Measurements from ENCODE around the gene ACHE.
"Not testable (repeated sequence)": the region's sequence is repeated elsewhere in the genome, so short reads cannot be mapped to it uniquely, and the experiment has no call there.

GRCh38 chr7:100923616-100924015, 27.9 kb upstream of the ACHE start:
- TF ChIP-seq, protein P1, sequence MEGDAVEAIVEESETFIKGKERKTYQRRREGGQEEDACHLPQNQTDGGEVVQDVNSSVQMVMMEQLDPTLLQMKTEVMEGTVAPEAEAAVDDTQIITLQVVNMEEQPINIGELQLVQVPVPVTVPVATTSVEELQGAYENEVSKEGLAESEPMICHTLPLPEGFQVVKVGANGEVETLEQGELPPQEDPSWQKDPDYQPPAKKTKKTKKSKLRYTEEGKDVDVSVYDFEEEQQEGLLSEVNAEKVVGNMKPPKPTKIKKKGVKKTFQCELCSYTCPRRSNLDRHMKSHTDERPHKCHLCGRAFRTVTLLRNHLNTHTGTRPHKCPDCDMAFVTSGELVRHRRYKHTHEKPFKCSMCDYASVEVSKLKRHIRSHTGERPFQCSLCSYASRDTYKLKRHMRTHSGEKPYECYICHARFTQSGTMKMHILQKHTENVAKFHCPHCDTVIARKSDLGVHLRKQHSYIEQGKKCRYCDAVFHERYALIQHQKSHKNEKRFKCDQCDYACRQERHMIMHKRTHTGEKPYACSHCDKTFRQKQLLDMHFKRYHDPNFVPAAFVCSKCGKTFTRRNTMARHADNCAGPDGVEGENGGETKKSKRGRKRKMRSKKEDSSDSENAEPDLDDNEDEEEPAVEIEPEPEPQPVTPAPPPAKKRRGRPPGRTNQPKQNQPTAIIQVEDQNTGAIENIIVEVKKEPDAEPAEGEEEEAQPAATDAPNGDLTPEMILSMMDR (IDR thresholded peaks at IDR 0.05) = not testable (repeated sequence)
- TF ChIP-seq POLR2A (IDR thresholded peaks at IDR 0.05) = not testable (repeated sequence)
